Germinal center (tissue), 1 donor: ENCODE measurements around the gene MID1.

Source experiments
- DNase-seq: peaks from one replicate; pipeline ENCODE4 v3.0.0; 2012; ENCODE audit warnings: mixed read lengths, low spot score

The MID1 gene

DNA sequence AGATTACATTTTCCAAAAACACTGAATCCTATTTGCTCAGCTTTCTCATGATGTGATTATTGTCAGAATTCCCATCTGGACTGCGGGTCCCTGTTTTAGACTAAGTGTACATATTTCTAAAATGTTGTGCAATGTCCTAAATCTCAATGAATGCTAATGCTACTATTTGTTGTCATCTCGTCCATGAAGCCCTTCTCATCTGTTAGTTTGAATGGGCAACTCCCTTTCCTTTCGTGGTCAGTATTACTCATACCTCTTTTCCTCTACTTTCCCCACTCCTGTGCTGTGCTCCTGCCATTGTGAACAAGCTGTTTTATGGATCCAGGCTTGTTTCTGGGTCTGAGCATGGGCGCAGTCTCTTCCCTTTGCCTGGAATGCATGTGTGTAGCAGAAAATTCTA, 91.0 kb downstream of the MID1 start:
- DNase-seq: no peak

DNA sequence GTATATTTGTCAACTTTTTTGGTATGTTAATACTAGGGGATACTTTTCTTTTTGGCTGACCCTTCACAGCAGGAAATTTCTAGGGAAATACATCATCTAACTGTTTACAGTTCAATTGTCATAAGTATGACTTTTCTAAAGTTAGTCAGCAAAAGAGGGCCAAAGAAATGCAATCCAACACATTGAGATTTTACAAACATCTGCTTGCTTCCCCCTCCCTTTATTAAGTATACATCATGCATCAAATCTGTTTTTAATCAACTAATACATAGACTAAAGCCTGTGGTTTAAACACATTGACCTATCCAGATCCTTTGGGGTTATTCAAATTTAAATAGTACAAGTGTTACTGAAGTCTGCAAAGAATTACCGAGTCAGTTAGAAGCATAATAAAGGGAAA, 93.9 kb downstream of the MID1 start:
- DNase-seq: no peak

DNA sequence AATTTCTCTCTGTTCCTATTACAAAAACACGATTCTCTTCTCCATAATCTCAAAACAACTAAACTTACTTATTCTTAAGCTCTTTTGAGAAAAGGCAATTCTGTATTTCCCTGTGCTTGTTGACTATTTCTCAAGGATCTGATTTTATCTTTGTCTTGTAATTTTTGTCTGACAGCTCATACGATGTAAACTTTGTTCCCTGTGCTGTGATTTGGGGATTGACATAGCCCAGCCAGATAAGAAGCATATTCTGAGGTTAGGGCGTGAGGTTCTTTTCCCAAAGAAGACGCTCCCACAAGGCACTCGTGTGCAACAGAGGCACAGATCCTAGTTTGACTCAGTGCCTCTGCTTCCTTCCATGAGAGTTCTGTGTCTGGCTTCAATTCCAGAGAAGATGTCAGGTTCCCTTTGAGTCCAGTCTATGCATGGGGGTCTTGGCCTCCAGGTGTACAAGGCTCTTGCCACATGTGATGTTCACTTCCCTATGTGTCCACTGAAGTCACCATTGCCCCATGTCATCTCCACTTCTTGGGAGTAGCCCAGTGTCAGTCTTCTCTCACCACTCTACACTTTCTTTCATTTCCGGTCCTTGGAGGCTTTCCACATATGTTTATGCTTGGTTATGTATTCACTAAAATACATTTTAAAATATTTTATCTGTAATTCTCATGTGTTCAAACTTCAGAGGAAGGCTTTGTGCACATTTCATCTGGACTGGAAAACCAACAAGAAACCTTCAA, 94.8 kb downstream of the MID1 start:
- DNase-seq: no peak

DNA sequence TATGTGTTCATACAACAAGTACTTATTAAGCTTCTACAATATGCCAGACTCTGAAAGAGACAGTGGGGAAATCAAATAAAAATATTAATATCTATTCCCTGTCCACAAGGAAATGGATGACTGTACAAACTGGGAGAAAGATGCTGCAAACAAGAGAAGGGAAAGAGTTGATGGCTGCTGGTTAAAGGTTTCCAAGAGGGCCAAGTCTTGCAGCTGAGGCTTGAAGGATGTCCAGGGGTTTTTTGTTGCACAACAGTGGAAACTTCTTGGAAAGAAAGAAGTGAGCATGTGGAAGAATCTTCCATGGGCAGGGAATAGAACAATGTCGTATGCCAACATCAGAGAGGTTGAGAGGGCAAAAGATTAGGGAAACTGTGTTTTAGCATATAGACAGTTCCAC, 95.8 kb downstream of the MID1 start:
- no peak for DNase-seq

DNA sequence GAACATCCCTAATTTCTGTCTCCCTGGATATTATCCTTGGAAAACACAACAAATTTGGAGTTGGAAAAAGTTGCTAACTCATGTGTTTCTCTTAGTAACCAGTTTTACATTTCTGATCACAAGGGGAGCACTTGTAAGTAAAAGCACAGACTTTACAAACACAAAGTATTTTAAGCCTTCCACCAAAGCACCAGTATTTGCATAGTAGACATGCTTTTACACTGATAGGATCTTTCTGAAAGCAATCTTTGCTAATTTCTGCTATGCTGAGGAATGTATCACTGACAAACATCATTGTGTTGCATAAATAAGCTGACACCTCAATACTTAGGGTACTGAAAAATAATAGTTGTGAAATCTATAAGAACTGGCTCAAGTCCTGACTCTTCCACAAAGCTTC, 100.6 kb downstream of the MID1 start:
- no peak for DNase-seq

DNA sequence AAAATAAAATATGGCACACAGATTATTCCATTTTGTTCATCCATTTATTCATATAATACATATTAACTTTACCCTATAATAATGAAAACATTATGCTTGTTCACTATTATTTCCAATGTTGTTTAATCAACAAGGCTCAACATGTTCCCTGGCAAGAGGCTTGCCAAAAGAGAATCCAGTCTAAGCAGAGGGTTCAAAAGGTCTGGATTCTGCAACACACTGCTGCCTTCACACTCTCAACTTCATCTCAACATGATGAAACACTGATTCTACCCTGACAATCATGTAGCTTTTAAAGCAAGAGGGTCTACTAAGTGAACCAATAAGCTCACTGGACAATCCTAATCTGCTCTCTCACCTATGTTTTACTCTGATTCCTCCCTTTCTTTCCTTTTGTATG, 101.1 kb downstream of the MID1 start:
- no peak for DNase-seq

DNA sequence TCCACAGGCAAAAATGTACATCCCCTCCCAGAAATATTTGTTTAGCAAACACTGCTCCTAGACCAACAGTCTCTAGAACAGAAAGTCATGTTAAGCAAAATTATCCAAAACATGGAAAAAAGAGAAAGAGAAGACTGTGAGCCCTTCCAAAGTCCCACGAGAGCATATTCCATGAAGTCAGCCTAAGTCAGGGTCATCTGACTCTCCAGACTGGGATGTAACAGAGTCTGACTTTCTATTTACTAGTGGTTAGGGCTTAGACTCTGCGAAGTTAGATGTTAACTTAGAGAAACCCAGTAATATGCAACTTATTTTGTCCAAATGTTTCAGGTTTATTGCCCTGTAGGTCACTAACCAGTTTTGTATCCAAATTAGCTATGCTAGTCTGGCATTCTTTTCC, 102.3 kb downstream of the MID1 start:
- DNase-seq: no peak

DNA sequence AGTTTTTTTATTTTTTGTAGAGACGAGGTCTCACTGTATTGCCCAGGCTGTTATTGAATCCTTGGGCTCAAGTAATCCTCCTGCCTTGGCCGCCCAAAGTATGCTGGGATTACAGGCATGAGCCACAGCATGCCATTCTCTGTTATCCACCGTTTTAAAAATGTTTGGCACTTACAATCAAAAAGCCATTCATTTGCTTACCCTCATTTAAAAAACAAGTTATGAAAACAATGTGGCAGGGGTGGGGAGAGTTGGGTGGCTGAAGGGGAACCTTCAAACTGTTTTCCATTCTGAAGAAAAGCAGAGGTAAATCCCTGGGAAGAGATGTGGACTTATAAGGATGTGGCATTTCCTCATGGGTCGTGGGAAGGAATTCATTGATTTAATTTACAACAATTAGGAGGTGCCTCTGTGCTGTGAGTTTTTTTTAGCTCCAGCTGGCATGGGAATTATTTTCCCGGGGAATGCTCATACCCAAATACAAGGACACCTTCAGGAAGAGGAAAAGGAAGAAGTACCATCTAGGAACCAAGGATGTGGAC, 103.5 kb downstream of the MID1 start:
- DNase-seq: no peak

DNA sequence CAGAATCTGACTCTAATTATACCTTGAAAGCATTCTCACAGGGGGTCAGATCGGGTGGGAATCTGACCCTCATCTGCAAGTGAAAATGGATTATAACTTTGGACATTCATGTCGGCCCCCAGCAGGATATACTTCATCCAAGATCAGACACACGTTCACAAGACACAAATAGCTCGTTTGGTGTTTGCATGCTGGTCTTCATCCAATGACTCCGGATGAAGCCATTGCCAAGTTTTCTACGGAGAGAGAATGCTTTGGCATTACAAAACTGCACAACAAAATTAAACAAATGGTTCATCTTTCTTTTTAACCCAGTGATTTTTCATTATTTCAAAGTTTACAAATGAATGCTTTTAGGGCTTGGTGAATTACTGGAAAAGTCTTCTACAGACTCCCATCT, 105.5 kb downstream of the MID1 start:
- DNase-seq: no peak

DNA sequence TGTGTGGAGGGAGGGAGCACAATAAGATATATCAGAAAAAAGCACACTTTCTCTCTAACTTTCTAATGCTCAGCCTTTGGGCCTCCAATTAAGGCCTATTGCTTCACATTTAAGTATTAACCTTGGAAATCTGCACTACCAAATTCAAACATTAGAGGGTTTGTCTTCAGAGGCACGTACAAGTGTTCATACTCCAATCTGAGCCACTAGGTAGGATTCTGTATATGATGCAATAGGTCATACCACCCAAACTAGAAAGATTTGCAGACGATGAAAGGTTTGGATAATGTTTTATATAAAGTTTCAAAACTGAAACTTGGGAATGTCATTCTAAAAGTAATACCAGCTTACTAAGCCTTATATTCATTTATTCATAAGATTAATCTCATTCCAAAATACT, 106.4 kb downstream of the MID1 start:
- no peak for DNase-seq

DNA sequence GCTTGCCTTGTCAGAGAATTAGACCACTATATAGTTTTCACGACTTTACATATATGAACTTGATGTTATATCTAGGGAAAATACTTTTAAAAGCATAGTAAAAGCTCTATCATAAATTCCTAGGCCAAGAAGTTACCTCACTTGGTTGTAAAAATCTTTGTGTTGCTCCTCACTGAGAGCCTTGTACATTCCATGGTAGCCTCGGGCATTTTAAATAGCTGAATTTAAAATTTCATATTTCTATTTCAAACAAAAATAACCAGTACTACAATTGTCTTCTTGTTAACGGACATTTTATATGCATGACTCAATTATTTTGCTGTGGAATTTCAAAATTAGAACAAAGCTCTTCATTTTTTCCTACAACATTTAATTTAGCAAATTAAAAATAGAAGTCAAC, 107.6 kb downstream of the MID1 start:
- DNase-seq: no peak

DNA sequence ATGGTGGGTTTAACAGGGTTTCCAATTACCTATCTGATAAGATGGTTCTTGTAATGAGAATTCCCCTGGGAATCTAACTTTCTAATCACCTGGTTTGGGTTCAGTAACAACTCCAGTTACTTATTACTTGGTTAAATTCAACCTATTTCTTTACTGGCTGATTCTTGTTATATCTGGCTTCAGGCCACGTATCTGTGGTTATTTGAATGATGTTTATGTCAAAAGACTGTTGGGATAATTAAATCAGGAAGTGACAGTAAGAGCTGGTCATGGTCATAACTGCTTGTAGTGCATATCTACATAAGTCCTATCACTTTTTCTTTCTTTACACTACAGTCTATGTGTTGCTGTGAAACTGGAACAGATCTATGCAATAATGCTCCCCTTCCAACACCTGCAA, 108.1 kb downstream of the MID1 start:
- DNase-seq: no peak

DNA sequence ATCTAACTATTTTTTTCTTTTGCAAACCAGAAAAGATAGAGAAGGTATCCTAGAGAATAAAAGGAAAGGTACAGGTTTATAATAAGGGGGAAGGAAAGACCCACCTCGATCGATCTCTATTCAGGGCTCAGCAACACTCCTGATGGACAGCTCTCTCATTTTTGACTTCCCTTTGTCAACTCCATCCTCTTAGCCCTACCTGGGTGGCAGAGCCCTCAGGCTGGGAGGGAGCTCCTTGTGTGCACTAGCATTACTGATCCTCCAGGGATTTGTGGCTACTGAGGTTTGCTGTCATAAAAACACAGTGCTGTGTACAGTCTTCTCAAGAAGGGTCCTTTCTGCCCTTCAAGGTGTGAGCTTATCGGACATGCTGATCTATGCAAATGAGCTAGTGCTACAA, 111.0 kb downstream of the MID1 start:
- DNase-seq: no peak

DNA sequence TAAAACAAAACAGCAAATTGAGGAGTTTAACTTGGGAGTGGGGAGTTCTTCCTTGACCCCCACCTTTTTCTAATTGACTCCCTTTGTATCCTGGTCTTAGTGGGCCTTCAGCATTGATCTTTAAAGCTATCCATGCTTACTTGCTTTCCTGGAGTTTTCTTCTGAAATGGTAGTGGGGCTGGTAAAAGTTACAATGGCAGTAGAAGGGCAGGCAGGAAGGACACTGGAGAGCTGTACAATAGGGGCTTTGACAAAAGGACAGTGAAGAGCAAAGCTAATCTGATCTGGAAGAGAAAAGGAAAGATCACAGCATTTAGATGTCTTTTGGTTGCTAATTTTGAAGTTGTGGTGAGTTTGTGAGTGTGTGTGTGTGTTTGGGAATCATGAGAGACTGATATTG, 111.5 kb downstream of the MID1 start:
- DNase-seq: no peak

DNA sequence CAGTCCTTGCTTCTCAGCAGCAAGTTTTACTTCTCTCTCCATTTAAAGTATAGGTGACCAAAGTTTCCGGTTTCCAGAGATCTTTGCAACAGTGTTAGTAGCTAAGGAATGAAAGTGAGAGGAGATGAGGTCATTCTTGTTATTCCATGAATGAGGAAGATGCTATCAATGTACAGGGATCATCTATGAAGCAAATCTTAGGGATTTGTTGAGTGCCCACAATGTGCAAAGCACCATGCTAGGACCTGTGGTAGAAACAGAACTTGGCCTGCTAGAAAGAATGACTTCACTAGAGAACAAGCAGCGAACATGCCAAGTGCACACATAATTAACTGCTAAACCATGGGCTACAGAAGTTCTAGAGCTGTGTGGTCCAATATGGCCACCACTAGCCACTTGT, 112.5 kb downstream of the MID1 start:
- DNase-seq: no peak

DNA sequence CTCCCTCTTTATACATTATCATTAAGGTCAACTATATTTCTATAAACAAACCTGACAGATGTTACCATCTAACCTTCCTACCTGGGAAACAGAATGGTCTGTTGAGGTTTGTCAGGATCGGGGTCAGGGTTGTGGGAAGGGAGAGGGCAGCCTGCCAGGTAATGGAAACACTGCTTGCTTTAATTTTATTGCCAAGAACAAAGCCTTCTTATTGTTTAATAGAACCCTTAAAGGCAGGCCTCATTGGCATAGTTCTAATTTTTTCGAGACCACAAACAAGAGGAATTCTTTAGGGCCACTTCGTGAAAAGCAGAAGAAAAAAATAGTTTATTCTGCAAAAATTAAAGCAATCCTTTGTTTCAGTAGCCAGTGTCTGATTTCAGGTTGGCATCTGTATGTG, 113.2 kb downstream of the MID1 start:
- no peak for DNase-seq

DNA sequence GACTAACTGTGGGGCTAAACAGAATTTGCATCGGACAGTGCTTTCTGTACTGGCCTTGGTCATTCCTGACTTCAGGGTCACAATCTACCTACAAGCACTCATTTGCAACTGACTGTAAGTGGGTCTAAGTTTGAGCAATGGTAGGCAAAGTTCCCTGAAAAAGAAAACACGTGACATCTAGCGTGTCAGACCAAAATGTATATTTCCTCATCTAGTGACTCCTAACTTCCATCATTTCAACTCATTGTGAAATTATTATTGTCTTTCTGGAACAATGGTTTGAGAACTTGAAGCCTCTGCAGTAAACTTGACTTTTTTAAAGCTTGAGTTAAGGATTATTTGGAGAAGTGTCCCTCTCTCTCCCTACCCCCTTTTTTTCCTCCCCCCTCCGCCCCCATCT, 113.6 kb downstream of the MID1 start:
- no peak for DNase-seq

DNA sequence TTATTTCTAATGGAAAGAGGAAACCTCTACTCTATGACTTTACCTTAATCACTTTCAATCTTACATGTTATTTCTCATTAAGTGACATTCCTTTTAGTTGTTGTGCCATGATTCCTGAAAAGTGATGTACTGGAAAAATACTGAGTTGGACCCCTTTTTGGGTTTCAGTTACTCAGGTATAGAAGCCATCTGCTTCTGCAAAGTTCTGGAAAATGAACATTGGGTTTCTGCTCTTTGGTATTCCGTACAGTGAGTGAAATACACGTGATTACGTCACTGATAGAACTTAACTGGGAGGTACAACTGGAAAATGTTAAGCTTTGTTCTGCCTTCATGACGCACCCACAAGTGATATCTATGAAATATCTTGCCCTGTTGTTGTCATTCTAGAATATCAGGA, 114.7 kb downstream of the MID1 start:
- DNase-seq: no peak

DNA sequence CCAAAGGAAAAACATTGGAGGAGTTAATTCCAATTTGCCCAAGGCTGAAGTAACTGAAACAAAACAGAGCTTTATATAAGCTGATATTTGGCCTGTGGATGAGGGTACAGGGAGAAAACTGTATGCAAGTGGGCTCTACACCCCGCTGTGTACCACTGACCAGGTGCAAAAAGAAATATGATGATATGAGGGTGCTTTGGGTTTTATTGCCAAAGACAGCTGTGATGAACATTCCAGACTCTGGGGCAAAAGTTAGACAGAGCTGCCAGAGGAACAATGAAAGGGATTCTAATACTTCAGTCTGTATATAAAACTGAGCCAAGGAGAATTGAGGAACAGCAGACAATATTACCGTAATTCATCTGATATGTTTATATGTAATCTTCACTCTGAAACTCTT, 117.4 kb downstream of the MID1 start:
- no peak for DNase-seq

DNA sequence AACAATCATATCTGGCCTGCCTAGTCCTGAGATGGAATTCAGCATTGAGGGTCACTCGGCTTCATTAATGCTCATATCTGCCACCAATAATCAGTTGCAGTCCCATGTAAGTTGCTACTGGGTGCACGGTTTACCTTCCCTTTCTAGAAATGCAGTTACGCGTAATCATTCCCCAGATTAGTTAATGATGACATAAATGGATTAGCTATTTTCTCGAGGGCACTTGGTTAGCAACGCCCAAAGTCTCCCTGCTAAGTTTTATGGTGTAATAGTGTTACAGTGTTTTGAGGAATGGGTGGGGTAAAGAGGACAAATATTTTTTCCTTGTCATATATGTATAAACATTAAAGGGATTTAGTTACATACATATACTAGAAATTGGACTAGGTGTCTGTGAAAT, 118.8 kb downstream of the MID1 start:
- DNase-seq: no peak

DNA sequence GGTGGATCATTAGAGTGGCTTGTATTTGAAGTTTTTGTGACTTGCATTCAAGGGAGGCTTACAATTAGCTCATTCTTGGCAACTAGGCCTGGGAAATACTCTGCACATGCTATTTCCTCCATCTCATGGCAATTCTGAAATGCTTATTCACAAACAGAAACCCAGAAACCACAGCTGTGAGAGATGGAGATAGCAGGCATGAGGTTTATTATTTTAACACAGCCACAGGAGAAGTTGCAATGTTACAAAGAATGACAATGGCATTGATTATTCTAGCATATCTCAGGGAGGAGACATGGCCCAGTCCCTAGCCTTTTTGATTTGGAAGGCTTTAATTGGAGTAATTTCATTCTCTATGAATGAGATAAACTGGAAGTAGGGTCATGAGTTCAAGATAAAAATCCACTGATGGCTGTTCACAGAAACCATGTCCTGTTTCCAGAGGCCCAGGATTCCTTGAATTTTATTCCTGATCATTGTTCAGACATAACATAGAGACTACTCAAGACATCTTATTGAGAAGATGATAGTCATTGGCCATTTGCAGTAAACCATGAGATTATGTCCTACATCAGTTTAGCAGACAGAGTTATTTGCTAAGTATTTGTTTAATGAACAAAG, 123.9 kb downstream of the MID1 start:
- DNase-seq: no peak

DNA sequence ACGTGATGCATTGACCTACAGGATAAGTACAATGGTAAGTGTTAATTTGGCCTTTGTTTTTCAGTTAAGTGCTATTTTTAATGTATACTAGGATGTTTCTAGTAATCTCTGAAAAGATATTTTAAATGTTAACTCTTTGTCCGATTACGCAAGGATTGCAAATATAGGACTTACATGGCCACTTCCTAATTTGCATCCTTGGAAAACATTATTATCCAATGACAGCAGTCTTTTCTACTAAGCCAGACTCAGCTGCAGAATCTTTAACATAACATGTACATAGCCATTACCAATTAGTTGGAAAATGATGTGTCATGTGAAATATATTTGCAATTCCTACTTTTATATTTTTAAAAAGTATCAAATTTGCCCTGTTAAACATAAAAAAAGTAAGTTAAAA, 124.7 kb downstream of the MID1 start:
- no peak for DNase-seq

DNA sequence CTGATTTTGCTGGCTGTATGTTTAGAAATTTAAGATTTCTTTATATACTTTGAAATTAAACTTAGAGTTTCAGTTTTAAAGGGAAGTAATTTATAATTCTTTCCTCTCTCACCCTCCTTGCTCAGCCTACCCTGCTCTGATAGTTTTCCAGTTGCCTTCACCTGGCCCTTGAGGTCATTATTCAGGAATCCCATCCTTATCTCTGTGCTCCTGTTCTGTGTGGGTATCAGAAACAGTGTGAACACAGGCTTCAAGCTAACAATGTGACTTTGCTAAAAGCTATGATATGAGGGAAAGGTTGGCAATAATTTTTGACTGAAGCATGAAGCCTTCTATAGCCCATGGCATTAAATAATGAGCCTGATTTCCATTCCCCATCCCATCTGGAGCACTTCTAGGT, 128.1 kb downstream of the MID1 start:
- no peak for DNase-seq

DNA sequence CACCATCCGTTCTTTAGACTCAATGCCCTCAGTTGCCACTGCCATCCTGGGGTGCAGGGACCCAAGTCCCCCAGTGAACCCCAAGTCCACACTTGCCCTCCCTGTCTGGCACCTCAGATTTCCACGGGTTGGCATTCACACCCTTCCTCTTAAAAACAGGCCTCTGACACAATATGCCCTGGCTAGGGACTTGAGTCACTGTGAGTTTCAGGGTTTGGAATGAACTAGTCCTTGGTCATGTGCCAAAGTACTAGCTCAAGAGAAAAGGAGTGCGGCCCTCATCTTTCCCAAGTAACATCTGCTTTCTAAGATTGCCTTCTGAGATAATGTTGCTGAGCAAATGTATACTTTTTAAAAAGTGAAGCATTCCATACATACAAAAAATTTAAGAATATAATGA, 134.0 kb downstream of the MID1 start:
- no peak for DNase-seq
